Mammary epithelial cell (primary cell): ENCODE data around the gene TSPAN14.

ENCODE experiments used
- CTCF ChIP-seq, 2 donors: IDR thresholded peaks in 1 of 2; conservative IDR thresholded peaks in 1 of 2; 2 replicates each; pipeline ENCODE4 v1.5.1; 2011 to 2012; ENCODE audit warnings: inconsistent platforms in 2 of 2, low read length in 2 of 2, mild to moderate bottlenecking in 2 of 2, control low read depth in 1 of 2, low read depth in 1 of 2; ENCODE audit not compliant: insufficient read depth in 1 of 2; ENCODE audit errors: extremely low read depth in 1 of 2
- EZH2 ChIP-seq: IDR thresholded peaks from 2 replicates; pipeline ENCODE4 v1.6.1; 2012; ENCODE audit warnings: low read length, inconsistent platforms, borderline replicate concordance

- TF ChIP-seq CTCF (conservative IDR thresholded peaks at IDR 0.05 in 1 of 2, IDR thresholded peaks at IDR 0.05 in 1 of 2; ENCODE audit: extremely low read depth in 1 of 2, insufficient read depth in 1 of 2, low read depth in 1 of 2, low read length in 2 of 2) (no peak), EZH2 (no peak)
Measured at GRCh38 chr10:80524190-80524909, 70.2 kb downstream of the TSPAN14 start.
